ENCODE measurements around the gene PPP1R2. TPM values are rescaled to one million over a fixed set of nuclear protein-coding genes. Genes with fewer than 3 reads are reported as not detected.

The PPP1R2 gene
- total and polyA plus RNA-seq, 5 donors, result 31.1 to 52.4 (median 46.3) TPM

DNA sequence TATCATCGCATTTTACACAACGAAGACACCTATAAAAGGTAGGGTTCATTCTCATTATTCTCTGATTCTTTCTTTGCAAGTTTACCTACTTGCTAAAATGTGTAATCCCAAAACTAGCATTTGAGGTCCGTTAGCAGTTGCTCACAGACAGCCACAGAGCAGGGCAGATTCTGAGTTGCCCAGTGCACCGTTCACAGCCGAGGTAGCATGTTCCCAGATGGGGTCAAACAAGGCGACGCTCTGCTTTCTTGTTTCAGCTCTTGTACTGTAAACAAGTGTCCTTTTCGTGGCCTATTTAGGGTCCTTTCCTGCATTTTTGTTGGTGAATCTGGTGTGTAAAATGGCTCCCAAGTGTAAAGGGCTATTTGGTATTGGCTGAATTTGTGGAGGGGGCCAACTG lies 3.1 kb downstream of the PPP1R2 start:
- H3K27ac ChIP-seq (ENCODE audit: low read length), result no peak overlapping the region
- ATAC-seq (no peak), DNase-seq (no peak)
- H3K27me3 ChIP-seq (ENCODE audit: control insufficient read depth, insufficient read depth), result no peaks in the 10 kb centered on the region
- H3K4me1 ChIP-seq (ENCODE audit: control insufficient read depth, insufficient read depth, low read length), result peaks cover 11% of the 10 kb centered on the region
- no peak overlapping the region for H3K4me3 ChIP-seq (ENCODE audit: low read length)
- H3K9me3 ChIP-seq (ENCODE audit: control insufficient read depth, low read length), result no peaks in the 10 kb centered on the region
- WGBS, result 70% methylated on average over 8 of the region's 8 CpGs
- intact Hi-C loops (cut with DNase I), result no loop called here

DNA sequence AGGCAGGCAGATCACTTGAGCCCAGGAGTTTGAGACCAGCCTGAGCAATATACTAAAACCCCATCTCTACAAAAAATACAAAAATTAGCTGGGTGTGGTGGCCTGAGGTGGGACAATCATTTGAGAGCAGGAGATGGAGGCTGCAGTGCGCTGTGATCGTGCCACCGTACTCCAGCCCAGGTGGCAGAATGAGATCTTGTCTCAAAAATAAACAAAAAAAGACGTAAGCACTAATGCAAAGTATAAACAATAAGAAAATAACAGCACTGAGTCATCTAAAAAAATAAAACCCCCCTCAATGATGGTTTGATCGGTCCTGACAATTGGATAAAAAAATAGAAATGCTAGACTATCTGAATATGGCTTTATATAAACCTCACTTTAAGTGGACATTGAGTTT lies 3.6 kb downstream of the PPP1R2 start:
- WGBS, result 88% methylated on average over 5 of the region's 5 CpGs
- no peak overlapping the region for H3K4me3 ChIP-seq (ENCODE audit: low read length)
- DNase-seq (no peak), ATAC-seq (no peak)
- H3K4me1 ChIP-seq (ENCODE audit: control insufficient read depth, insufficient read depth, low read length), result peaks cover 11% of the 10 kb centered on the region
- H3K27ac ChIP-seq (ENCODE audit: low read length), result no peak overlapping the region
- no peaks in the 10 kb centered on the region for H3K27me3 ChIP-seq (ENCODE audit: control insufficient read depth, insufficient read depth)
- no peaks in the 10 kb centered on the region for H3K9me3 ChIP-seq (ENCODE audit: control insufficient read depth, low read length)
- intact Hi-C loops (cut with DNase I), result no loop called here

DNA sequence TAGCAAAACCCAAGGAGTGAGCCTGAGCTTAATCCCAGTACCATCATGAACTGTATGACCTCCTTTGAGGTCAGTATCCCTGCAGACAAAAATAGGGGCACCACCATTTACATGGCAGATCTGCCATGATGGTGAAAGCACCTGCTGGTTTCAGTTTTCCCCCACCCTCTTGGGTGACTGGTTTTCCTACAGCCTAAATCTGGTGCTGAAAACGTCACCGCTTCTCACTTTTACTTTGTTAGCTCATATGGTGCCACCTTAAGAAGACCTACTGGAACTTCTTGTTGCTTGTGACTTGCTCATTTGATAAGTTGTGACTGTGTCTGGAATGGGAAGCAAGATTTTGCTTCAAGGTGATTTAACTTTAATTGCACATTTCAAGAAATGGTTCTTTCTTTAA lies 5.1 kb downstream of the PPP1R2 start:
- DNase-seq (no peak), ATAC-seq (no peak)
- no peak overlapping the region for H3K4me3 ChIP-seq (ENCODE audit: low read length)
- peaks cover 13% of the 10 kb centered on the region for H3K4me1 ChIP-seq (ENCODE audit: control insufficient read depth, insufficient read depth, low read length)
- WGBS, result 72% methylated on average over 2 of the region's 2 CpGs
- no peak overlapping the region for H3K27ac ChIP-seq (ENCODE audit: low read length)
- H3K9me3 ChIP-seq (ENCODE audit: control insufficient read depth, low read length), result no peaks in the 10 kb centered on the region
- intact Hi-C loops (cut with DNase I), result no loop called here
- no peaks in the 10 kb centered on the region for H3K27me3 ChIP-seq (ENCODE audit: control insufficient read depth, insufficient read depth)

DNA sequence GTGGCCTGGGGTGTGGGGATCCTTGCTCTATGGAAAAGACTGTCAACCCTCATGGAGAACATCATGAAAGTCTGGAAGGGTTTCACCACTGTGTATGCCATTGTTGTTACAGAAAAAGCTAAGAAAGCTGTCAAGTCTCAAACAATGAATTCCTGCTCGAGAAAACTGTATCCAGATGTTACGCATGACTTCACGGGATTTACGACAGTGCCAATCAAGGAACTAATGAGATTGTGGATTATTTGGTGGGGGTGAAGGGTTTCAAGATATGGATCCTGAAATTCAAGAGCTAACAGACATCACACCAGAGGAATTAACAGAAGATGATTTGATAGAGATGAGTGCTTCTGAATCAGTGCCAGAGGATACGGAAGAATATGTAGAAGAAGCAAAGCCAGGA lies 7.8 kb downstream of the PPP1R2 start:
- WGBS, result 80% methylated on average over 5 of the region's 5 CpGs
- intact Hi-C loops (cut with DNase I), result no loop called here
- Histone ChIP-seq H3K9me3 (ENCODE audit: control insufficient read depth, low read length) (no peaks in the 10 kb centered on the region), H3K4me1 (ENCODE audit: control insufficient read depth, insufficient read depth, low read length) (peaks cover 10% of the 10 kb centered on the region), H3K27me3 (ENCODE audit: control insufficient read depth, insufficient read depth) (no peaks in the 10 kb centered on the region), H3K27ac (ENCODE audit: low read length) (no peak overlapping the region), H3K4me3 (ENCODE audit: low read length) (no peak overlapping the region)
- DNase-seq (no peak), ATAC-seq (no peak)

DNA sequence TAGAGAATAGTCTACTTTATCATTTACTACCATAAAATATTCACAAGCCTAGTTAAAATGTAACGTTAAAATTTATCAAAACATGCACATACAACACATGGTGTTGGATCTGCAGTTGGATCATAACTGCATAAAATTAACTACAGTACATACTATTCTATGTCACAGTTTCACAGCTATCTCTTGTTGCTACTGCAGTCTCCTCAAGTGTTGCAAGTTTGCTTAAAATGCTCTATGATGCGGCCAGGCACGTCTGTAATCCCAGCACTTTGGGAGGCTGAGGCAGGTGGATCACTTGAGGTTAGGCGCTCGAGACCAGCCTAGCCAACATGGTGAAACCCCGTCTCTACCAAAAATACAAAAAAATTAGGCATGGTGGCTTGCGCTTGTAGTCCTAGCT lies 10.3 kb downstream of the PPP1R2 start:
- Histone ChIP-seq H3K27ac (ENCODE audit: low read length) (no peak overlapping the region), H3K27me3 (ENCODE audit: control insufficient read depth, insufficient read depth) (no peaks in the 10 kb centered on the region), H3K4me3 (ENCODE audit: low read length) (no peak overlapping the region), H3K9me3 (ENCODE audit: control insufficient read depth, low read length) (no peaks in the 10 kb centered on the region), H3K4me1 (ENCODE audit: control insufficient read depth, insufficient read depth, low read length) (peaks cover 4% of the 10 kb centered on the region)
- intact Hi-C loops (cut with DNase I), result no loop called here
- ATAC-seq (no peak), DNase-seq (no peak)
- 72% methylated on average over 7 of the region's 7 CpGs for WGBS

DNA sequence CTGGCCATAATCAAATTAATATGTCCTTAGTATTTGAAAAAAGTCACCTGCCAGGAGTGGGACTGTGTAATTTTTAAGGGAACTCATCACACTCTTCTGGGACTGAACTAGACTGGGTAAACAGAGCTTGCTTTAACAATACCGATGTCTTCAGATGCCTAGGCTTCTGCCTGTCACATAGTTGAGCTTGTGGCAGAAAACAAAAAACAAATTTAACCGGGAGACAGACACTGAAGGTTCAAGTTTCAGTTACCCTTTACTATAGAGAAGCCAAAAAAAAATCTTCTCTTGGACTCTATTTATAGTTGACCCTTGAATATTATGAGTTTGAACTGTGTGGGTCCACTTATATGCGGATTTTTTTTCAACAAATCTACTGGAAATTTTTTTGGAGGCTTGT lies 10.8 kb downstream of the PPP1R2 start:
- no peaks in the 10 kb centered on the region for H3K9me3 ChIP-seq (ENCODE audit: control insufficient read depth, low read length)
- H3K4me3 ChIP-seq (ENCODE audit: low read length), result no peak overlapping the region
- ATAC-seq, result no peak
- 43% methylated on average over 3 of the region's 3 CpGs for WGBS
- peaks cover 3% of the 10 kb centered on the region for H3K4me1 ChIP-seq (ENCODE audit: control insufficient read depth, insufficient read depth, low read length)
- DNase-seq, result no peak
- no peaks in the 10 kb centered on the region for H3K27me3 ChIP-seq (ENCODE audit: control insufficient read depth, insufficient read depth)
- H3K27ac ChIP-seq (ENCODE audit: low read length), result no peak overlapping the region
- intact Hi-C loops (cut with DNase I), result no loop called here

DNA sequence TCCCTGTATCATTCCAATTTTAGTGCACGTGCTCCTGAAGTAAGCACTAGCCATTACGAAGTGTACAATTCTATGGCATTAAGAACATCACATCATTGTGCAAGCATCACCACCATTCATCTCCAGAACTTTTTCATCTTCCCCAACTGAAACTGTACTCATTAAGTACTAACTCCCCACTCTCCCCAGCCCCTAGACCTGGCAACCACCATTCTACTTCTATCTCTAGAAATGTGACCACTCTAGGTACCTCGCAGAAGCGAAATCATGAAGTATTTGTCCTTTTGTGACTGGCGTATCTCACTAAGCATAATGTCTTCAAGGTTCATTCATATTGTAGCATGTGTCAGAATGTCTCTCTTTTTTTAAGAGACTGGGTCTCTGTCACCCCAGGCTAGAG lies 11.4 kb downstream of the PPP1R2 start:
- ATAC-seq, result no peak

DNA sequence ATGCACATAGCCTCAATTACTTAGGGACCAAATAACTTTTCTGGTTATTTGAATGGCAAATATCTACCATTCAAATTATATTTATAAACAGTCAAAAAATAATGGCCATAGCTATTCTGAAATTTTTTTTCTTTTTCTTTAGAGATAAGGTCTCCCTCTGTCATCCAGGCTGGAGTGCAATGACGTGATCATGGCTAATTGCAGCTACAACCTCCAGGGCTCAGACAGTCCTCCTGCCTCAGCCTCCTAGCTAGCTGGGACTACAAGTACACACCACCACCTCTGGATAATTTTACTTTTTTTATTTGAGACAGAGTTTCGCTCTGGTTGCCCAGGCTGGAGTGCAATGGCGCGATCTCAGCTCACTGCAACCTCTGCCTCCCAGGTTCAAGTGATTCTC lies 16.6 kb downstream of the PPP1R2 start:
- no peak for DNase-seq
- intact Hi-C loops (cut with DNase I), result no loop called here
- Histone ChIP-seq H3K4me3 (ENCODE audit: low read length) (no peak overlapping the region), H3K9me3 (ENCODE audit: control insufficient read depth, low read length) (no peaks in the 10 kb centered on the region), H3K4me1 (ENCODE audit: control insufficient read depth, insufficient read depth, low read length) (no peaks in the 10 kb centered on the region), H3K27ac (ENCODE audit: low read length) (no peak overlapping the region), H3K27me3 (ENCODE audit: control insufficient read depth, insufficient read depth) (no peaks in the 10 kb centered on the region)
- 96% methylated on average over 4 of the region's 4 CpGs for WGBS
- ATAC-seq, result no peak

More for the DNA sequence above, 11.4 kb downstream of the PPP1R2 start:
- H3K9me3 ChIP-seq (ENCODE audit: control insufficient read depth, low read length), result no peaks in the 10 kb centered on the region
- 97% methylated on average over 5 of the region's 5 CpGs for WGBS
- intact Hi-C loops (cut with DNase I), result no loop called here
- no peak overlapping the region for H3K4me3 ChIP-seq (ENCODE audit: low read length)
- DNase-seq, result no peak
- no peaks in the 10 kb centered on the region for H3K27me3 ChIP-seq (ENCODE audit: control insufficient read depth, insufficient read depth)
- H3K4me1 ChIP-seq (ENCODE audit: control insufficient read depth, insufficient read depth, low read length), result peaks cover 3% of the 10 kb centered on the region
- H3K27ac ChIP-seq (ENCODE audit: low read length), result no peak overlapping the region

DNA sequence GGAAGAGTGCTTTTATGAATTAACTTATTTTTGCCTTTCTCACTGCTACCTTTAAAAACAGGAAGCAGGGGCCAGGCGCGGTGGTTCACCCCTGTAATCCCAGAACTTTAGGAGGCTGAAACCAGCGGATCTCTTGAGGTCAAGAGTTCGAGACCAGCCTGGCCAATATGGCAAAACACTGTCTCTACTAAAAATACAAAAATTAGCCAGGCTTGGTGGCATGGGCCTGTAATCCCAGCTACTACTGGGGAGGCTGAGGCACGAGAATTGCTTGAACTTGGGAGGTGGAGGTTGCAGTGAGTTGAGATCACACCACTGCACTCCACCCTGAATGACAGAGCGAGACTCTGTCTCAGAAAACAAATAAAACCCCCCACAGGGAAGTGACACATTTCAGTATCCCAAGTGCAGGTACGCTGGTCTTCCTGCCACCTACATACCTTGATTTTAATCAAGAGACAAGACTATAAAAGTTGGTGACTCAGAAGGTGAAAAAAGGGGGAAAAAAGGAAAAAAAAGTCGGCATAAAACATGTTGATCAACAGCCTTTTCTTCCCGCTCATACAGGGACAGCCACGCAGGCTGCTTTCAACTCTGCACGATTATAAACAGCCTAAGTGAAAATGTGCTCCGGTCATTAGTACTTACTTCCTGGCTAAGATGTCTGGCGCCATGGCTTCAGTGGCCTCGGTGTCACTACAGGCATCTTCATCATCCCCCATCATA lies 18.8 kb downstream of the PPP1R2 start:
- ATAC-seq, result no peak
- 74% methylated on average over 14 of the region's 14 CpGs for WGBS
- H3K27ac ChIP-seq (ENCODE audit: low read length), result no peak overlapping the region

DNA sequence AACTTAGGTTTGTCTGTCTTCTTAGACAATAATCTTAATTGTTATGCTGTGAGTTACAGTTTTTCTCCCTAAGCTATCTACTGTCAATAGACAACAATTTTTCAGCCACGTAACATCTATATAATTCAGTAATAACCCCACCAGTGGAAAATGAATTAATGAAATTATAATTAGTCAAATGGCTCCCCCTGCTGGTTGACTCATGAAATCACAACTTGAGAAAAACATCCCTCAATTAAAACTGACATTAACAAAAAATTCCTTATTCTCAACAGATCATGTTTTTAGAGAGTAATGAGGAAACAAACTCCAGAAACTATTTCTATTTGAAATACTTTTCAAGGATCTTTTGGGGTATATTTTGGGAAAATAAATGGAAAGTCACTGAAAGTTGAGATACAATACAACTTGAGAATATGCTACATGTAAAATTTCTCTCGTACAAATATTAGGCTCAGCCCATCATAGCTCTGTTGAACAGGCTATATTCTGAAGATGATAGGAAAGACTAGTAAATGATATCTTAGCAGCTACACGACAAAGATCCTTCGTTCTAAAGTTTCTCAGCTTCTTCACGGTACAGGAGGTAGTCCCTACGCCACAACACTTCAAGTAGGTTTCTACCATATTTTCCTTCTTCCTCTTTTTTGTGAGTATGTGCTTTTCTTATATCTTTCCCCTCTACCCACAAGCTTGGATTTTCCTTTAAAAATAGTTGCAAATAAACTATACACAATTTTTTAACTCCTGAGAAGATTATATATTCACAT lies 20.7 kb downstream of the PPP1R2 start:
- 58% methylated on average over 6 of the region's 6 CpGs for WGBS
- intact Hi-C loops (cut with DNase I), result loop anchor here (2.0 to 5.0 kb wide), 2 partner anchors 245 to 252 kb away; partner anchors contain the start of gene XXYLT1 (in 3 of the 4)
- Histone ChIP-seq H3K4me3 (ENCODE audit: low read length) (no peak overlapping the region), H3K27ac (ENCODE audit: low read length) (no peak overlapping the region), H3K9me3 (ENCODE audit: control insufficient read depth, low read length) (no peaks in the 10 kb centered on the region), H3K27me3 (ENCODE audit: control insufficient read depth, insufficient read depth) (no peaks in the 10 kb centered on the region), H3K4me1 (ENCODE audit: control insufficient read depth, insufficient read depth, low read length) (no peaks in the 10 kb centered on the region)
- DNase-seq (no peak), ATAC-seq (no peak)

More for the DNA sequence above, 18.8 kb downstream of the PPP1R2 start:
- intact Hi-C loops (cut with DNase I), result loop anchor here in 1 of 4 donors (5.0 kb wide), 1 partner anchor 247 kb away; no protein-coding TSS in a partner anchor
- Histone ChIP-seq H3K9me3 (ENCODE audit: control insufficient read depth, low read length) (no peaks in the 10 kb centered on the region), H3K4me1 (ENCODE audit: control insufficient read depth, insufficient read depth, low read length) (no peaks in the 10 kb centered on the region), H3K27me3 (ENCODE audit: control insufficient read depth, insufficient read depth) (no peaks in the 10 kb centered on the region), H3K4me3 (ENCODE audit: low read length) (no peak overlapping the region)
- DNase-seq, result no peak

DNA sequence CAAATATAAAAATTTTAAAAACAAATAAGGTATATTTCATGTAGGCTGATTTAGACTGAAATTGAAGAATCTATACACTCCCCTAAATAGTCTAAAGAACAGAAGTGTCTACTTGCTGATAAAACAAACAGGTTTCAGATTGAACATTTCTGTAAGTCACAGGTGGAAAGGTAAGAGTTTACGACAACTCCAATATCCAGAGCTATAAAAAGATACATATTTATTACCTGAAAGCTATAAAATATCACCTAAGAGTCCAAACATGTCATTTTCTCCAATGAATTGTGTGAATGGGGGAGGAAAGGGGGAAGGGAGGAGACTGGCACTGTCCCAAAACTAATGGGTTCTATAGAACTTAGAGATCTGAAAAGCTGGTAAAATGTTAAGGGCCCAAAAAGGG lies 26.1 kb downstream of the PPP1R2 start:
- Histone ChIP-seq H3K4me3 (ENCODE audit: low read length) (no peak overlapping the region), H3K9me3 (ENCODE audit: control insufficient read depth, low read length) (no peaks in the 10 kb centered on the region), H3K4me1 (ENCODE audit: control insufficient read depth, insufficient read depth, low read length) (no peaks in the 10 kb centered on the region), H3K27ac (ENCODE audit: low read length) (no peak overlapping the region), H3K27me3 (ENCODE audit: control insufficient read depth, insufficient read depth) (no peaks in the 10 kb centered on the region)
- DNase-seq (no peak), ATAC-seq (no peak)
- WGBS, result 94% methylated on average over 1 of the region's 1 CpG
- intact Hi-C loops (cut with DNase I), result no loop called here

All from right cardiac atrium (tissue), 5 donors.